ENCODE data around the gene ACKR1. TPM values are rescaled to one million over a fixed set of nuclear protein-coding genes. Genes with fewer than 3 reads are reported as not detected.

ACKR1 gene, protein sequence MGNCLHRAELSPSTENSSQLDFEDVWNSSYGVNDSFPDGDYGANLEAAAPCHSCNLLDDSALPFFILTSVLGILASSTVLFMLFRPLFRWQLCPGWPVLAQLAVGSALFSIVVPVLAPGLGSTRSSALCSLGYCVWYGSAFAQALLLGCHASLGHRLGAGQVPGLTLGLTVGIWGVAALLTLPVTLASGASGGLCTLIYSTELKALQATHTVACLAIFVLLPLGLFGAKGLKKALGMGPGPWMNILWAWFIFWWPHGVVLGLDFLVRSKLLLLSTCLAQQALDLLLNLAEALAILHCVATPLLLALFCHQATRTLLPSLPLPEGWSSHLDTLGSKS
- total RNA-seq, result not detected in 2 replicates

DNA sequence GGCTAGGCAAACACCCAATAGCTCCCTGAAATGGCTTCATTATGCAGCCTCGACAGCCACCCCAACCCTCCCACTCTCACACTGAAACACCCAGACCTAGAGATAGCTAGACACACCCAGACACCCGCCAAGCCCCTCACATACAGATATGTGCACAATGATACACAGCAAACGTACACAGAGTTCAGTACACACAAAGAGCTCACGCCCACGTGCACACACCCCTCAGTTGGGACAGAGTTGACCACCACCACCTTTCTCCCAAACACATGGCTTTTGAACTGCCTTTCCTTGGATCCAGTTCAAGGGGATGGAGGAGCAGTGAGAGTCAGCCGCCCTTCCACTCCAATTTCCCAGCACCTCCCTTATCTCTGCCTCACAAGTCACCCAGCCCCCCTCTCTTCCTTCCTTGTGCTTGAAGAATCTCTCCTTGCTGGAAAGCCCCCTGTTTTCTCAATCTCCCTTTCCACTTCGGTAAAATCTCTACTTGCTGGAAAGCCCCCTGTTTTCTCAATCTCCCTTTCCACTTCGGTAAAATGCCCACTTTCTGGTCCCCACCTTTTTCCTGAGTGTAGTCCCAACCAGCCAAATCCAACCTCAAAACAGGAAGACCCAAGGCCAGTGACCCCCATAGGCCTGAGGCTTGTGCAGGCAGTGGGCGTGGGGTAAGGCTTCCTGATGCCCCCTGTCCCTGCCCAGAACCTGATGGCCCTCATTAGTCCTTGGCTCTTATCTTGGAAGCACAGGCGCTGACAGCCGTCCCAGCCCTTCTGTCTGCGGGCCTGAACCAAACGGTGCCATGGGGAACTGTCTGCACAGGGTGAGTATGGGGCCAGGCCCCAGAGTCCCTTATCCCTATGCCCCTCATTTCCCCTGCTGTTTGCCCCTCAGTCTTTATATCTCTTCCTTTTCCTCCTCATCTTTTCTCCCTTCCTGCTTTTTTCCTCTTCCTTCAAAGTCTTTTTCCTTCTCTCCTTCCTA is at the start of gene ACKR1:
ACKR1 (plus strand) TSS at position 715 of the 981 bp plus-strand sequence; CDS start at position 800, 85 bp downstream.

DNA sequence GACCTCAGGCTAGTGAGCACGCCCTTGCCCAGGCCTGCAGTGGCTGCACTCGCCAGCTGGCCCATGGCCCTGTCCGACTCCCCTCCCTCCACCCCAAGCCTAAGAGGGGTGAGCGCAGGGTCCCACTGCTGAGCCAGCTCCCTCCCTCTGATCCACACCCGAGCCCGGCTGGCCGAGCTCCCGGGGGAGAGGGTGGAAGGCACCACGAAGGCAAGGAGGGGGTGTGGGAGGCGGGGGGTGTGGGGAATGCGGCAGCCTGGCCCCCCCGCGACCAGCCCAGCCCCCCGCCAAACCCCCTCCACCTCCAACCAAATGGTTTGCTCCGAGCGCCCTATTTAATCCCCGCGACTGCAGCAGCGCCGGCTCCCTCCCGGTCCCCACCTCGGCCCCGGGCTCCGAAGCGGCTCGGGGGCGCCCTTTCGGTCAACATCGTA is 33.4 kb upstream of the ACKR1 start, which contains the start of gene CADM3:
CADM3 (plus strand) TSS at position 362 of the 434 bp plus-strand sequence. CDS start 151 bp downstream, outside the sequence.

Other genes starting within 250 kb of the ACKR1 start
- 71.9 and 107 TPM in 2 replicates for gene IFI16, start 195.0 kb upstream of the ACKR1 start, total RNA-seq
- gene AIM2, start 128.1 kb upstream of the ACKR1 start, total RNA-seq, result not detected in 2 replicates
- gene CADM3, start 33.3 kb upstream of the ACKR1 start, total RNA-seq, result 0.28 TPM in 1 of 2 replicates, not detected in the other
- not detected in 2 replicates for gene FCER1A, start 97.5 kb downstream of the ACKR1 start, total RNA-seq
- not detected in 2 replicates for gene OR10J4, start 227.3 kb downstream of the ACKR1 start, total RNA-seq
- not detected in 2 replicates for gene OR10J1, start 234.8 kb downstream of the ACKR1 start, total RNA-seq